HG03064 (cell line): Measurements from ENCODE around the gene XIRP2.
"Not testable (repeated sequence)": the region's sequence is repeated elsewhere in the genome, so short reads cannot be mapped to it uniquely, and the experiment has no call there.

Experiments
- ATAC-seq: cut with Tn5 transposase; IDR thresholded peaks from one replicate; pipeline ENCODE4 v1.9.1; 2021; ENCODE audit warnings: low read depth; ENCODE audit not compliant: unreplicated experiment

XIRP2 gene

DNA sequence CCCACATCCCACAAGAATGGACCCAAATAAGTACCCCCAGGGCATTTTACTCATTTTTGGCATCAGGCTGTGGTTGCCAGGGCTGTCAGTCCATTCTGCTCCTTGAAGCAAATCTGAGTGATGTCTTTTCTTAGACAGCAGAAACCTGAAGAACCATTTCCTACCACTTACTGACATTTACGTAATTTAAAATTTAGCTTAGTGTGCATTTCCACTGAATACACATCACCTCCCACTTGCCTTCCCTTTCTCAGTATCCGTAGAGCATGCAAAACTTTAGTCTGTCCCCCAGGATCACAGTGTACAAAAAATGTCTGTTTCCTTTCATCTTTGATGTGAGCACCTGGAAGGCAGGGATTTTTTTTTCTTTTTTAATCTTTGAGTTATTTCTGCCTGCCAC is 130.3 kb downstream of the XIRP2 start:
- no peak for ATAC-seq

DNA sequence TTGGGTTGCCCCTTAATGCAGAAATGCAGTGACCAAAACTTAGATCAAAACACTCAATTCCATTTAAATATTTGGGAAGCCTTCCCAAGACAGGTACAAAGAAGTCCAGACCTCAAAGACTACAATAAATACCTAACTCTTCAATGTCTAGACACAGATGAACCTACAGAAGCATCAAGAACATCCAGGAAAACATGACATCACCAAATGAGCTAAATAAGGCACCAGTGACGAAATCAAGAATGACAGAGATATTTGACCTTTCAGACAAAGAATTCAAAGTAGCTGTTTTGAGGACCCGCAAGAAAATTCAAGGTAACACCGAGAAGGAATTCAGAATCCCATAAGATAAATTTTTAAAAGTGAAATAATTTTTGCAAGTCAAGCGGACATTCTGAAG is 140.2 kb downstream of the XIRP2 start:
- no peak for ATAC-seq

DNA sequence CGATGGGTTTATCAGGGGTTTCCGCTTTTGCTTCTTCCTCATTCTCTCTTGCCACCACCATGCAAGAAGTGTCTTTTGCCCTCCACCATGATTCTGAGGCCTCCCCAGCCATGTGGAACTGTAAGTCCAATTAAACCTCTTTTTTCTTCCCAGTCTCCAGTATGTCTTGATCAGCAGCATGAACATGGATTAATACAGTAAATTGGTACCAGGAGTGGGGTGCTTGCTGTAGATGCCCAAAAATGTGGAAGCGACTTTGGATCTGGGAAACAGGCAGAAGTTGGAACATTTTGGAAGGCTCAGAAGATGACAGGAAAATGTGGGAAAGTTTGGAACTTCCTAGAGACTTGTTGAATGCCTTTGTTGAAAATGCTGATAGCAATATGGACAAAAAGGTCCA is 146.7 kb downstream of the XIRP2 start:
- not testable (repeated sequence) for ATAC-seq

DNA sequence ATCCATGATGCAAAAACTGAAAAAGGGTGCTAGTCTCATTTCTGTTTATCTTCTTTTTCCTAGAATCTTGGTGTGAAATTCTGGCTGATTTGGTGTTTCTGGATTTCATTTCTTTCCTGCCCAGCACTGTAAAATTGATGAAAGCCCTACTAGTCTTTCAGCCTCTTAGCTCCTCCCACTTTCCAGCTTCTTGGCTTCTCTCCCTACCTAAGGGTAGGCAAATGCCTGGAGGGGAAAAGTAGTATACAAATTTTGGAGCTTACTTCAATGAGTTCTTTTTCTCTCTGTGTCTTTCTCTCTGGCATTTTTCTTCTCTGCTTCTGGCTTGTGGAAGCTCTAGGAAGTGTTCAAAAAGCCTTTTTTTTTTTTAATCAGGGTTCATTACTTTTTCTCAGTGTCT is 160.5 kb downstream of the XIRP2 start:
- ATAC-seq: no peak

DNA sequence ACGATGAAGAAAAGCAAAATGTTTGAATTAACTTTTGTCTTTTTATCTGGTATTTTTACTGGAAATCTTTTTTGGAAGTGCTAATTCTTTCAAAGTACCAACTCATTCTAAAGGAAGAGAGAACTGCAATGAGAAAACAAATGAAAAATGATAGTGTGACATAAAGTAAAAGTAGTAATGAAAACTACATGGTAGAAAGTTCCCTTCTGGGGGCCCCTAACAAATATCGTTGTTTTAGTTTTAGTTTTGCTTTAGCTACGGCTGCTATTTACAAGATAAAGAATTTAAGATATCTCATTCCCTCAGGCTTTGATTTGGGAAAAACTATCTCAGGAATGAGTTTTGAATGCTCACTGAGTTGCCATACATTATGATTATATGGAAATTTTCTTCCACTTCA is 161.4 kb downstream of the XIRP2 start:
- ATAC-seq: no peak

DNA sequence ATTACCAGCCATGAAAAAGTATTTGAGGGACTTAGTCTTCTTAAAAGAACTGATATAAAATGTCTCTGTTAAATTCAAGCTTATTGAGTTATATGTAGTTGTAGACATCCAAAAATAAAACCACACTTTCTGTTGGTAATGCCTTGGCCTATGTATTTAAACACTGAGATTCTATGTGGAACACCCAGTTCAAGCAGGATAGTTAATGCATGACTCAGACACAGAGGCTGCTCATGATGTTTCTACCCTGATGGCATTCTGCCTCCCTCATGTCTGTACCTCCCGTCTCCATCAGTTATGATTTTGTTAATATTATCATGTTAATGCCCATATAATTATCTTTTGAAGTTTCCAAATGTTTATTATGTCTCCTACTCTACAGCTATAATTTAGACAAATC is 164.5 kb downstream of the XIRP2 start:
- ATAC-seq: no peak

DNA sequence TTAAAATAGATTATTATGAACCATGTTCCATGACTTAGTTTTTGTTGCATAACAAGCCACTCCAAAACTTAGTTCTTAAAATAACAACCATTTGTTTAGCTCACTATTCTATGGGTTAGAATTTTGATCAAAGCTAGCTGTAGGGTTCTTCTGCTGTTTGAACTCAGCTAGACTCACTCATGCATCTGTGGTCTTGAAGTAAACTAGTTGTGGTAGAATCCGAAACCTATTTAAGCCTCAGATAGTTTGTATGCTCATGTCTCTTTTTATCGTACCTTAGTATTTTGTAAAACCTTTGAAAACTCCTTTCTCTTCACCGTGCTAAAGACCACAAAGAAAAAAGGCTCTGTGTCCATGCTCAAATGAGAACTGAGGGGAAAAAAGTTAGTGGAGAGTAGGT is 166.6 kb downstream of the XIRP2 start:
- no peak for ATAC-seq

DNA sequence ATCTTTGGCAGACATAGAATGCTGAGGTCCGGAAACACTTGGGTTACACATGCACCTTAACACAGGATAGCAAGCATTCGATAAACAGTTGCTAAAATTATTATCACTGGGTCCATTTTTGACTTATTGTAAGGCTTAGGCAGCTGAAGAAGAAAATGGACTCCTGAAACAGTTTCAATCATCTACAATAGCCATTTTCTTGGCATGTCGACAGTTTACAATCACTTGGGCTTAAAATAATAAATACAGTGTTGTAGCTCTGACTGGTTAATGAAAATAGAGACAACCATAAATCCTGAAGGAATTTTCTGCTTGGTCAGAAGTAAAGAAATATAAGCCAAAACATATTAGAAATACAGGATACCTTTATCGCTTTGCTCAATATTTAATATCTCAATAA is 169.2 kb downstream of the XIRP2 start:
- no peak for ATAC-seq

DNA sequence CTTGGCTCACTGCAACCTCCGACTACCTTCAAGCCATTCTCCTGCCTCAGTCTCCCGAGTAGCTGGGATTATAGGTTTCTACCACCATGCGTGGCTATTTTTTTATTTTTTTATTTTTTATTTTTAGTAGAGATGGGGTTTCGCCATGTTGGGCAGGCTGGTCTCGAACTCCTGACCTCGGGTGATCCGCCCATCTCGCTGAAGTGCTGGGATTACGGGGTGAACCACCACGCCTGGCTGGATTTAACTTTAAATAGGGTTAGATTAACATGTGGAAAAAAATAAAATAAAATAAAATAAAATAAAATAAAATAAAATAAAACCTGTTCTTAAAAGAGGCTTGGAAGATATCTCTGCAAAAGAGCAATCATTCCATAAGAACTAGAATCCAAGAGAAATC is 170.9 kb downstream of the XIRP2 start:
- ATAC-seq: no peak

DNA sequence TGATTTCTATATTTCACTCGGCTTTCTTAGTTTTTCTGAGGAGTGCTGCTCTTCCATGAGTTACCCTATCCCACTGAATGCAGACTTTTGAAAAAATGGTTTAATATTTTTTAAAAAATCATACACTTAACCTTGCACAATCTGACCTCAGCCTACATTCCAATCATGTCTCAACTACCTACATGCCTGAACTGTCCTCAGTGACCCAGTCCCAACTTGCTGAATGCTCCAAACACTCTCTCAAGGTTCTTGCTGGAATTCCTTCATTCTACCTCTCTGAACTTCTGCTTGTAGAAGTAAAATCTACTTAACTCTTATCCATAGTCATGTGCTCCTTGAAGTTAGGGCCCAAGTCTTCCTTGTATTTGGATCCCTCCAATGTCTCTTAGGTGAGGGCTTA is 181.6 kb downstream of the XIRP2 start:
- no peak for ATAC-seq

DNA sequence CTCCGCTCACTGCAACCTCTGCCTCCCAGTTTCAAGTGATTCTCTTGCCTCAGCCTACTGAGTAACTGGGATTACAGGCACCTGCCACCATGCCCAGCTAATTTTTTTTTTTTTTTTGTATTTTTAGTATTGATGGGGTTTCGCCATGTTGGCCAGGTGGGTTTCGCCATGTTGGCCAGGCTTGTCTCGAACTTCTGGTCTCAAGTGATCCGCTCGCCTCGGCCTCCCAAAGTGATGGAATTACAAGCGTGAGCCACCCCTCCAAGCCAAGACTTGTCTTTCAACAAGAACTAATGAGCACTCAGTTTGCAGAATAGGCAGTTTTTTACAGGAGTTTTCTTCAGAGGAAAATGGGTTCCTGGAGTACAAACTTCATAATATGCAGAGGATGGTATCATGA is 187.4 kb downstream of the XIRP2 start:
- ATAC-seq: not testable (repeated sequence)

DNA sequence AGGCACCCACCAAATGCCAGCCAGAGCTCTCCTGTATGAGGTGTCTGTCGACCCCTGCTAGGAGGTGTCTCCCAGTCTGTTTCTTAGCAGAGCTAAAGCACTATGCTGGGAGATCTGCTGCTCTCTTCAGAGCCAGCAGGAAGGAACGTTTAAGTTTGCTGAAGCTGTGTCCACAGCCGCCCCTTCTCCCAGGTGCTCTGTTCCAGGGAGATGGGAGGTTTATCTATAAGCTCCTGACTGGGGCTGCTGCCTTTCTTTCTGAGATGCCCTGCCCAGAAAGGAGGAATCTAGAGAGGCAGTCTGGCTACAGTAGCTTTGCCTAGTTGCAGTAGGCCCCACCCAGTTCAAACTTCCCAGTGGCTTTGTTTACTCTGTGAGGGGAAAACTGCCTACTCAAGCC is 210.7 kb downstream of the XIRP2 start:
- ATAC-seq: not testable (repeated sequence)

DNA sequence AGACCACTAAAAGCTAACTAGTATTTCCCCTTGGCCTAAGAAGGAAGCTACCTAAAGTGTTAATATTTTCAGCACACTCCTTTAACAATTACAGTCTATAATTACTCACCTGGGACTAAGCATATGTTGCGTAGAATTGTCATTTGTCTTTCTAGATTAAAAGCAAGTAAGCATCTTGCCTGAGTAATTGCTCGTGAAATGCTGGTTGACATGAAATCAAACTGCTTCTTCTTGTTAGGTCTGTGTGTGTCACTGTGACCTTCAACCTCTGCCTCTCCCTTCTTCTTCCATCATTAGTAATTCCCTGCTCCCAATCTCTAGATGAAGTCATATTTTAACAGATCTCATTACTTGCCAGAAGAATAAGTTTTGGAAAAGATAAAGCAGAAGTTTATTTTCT is 212.2 kb downstream of the XIRP2 start:
- ATAC-seq: no peak

DNA sequence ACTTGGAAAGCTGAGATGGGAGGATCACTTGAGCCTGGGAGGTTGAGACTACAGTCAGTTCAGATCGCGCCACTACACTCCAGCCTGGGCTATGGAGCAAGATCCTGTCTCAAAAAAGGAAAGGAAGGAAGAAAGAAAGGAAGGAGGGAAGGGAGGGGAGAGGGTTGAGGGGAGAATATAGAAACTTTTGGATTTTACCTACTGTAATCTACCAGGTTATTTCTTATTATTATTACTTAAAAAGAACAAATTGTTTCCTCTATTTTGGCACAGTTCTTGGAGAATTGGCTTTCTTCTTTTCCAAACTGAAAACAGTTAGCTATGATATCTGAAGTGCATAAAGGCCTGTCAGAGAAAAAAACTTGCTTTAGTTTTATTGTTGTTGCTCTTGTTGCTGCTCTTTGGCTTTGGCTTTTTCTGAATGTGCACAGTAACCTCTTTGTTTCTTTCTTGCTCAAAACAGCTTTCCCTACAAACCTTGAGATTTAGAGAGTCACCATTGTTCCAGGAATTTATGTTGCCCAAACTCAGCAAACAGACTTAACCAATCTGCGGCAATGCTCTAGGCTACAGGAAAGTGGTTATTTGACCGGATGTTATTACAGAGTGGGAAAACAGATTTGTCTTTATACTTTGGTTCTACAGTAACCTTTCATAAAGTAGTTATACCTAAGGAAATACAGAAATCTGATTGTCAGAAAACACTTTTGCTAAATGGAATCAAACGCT is 214.9 kb downstream of the XIRP2 start:
- ATAC-seq: no peak

DNA sequence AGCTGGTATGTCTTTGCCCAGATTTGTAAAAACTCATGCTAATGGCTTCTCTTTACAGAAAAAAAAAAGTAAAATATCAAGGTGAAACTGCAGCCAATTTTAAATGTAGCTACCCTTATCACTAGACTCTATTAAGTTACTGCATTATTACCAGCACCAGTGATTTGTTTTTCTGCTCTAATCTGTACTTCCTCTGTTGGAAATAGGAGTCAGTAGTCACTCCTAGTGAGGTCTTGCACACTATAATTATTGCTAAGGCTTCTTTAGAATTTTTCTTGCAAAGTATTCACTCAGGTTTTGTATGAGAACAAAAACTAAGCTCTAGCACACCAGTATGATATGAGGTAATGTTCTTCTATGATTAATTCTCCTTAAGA is 215.5 kb downstream of the XIRP2 start:
- no peak for ATAC-seq

DNA sequence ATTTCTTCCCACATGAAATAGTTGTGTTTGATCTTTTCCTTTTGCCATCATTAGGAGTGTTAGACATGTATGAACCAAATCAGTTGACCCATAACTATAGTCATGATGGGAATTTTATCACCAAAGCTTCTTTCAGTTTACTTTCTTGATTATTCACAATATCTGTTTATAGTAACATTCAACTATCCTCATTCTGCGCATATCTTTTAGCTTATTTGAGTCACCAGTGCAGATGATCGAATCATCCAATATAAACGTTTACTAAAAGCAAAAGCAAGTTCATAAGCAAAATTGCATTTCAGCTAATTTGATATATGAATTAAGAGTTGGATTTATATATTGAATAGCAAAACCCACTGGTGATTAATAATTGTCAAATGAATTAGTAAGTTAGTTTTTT is 216.4 kb downstream of the XIRP2 start:
- no peak for ATAC-seq

DNA sequence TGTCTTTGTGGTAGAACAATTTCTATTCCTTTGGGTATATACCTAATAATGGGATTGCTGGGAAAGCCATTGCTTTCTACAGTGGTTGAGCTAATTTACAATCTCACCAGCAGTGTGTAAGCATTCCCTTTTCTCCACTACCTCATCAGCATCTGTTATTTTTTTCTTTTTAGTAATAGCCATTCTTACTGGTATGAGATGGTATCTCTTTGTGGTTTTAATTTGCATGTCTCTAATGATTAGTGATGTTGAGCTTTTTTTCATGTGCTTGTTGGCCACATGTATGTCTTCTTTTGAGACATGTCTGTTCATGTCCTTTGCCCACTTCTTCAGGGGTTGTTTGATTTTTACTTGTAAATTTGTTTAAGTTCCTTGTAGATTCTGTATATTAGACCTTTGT is 221.4 kb downstream of the XIRP2 start:
- not testable (repeated sequence) for ATAC-seq

DNA sequence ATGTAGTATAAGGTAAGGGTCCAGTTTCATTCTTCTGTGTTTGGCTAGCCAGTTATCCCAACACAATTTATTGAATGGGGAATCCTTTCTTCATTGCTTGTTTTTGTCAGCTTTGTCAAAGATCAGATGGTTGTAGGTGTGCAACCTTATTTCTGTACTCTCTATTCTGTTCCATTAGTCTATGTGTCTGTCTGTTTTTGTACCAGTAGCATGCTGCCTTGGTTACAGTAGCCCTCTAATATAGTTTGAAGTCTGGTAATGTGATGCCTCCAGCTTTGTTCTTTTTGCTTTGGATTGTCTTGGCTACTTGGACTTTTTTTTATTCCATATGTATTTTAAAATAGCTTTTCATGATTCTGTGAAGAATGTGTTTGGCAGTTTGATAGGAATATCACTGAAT is 222.1 kb downstream of the XIRP2 start:
- ATAC-seq: no peak

DNA sequence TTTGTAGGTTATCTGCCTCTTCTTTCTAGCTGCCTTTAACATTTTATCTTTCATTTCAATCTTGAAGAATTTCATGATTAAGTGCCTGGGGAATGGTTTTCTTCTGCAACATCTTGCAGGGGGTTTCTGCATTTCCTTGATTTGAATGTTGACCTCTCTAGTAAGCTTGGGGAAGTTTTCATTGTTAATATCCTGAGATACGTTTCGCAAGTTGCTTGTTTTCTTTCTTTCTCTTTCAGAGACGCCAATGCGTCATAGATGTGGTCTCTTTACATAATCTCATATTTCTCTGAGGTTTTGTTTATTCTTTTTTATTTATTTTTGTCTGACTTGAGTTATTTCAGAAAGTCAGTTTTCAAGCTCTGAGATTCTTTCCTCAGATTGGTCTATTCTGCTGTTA is 225.7 kb downstream of the XIRP2 start:
- ATAC-seq: no peak

DNA sequence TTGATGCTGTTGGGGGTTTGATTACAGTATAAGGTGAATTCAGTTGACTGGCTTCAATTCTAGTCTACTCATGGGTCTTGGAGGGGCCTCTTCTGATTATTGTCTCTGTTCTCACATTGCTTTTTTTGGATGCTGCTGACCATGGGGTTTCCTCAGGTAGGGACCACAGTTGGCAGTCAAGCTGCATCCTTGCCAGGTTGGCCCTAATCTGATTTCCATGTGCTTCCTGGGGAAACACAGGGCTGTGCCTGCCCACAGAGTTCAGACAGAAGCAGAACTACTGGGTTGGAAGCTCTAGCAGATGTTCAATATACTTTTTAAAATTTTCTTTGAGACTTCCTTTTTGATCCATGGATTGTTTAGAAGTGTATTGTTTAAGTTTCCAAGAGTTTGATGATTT is 227.3 kb downstream of the XIRP2 start:
- no peak for ATAC-seq

DNA sequence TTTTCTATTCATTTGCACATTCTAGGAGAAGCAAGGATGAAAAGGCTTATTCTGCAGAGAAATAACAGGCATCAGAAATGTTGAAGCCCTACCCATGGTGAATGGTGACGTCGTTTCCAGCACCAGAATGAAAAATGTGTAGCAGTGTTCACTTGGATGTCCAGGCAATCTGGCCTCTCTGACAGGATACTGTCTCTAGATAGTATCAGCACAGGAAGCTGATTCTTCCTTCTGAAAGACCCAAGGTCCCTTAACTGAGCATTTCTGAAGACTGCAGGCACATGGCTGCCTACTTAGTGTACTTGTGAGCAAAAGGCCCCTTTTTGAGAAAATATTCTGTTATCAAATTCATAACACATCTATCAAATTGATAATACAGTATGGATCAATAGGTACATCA is 234.1 kb downstream of the XIRP2 start:
- no peak for ATAC-seq

DNA sequence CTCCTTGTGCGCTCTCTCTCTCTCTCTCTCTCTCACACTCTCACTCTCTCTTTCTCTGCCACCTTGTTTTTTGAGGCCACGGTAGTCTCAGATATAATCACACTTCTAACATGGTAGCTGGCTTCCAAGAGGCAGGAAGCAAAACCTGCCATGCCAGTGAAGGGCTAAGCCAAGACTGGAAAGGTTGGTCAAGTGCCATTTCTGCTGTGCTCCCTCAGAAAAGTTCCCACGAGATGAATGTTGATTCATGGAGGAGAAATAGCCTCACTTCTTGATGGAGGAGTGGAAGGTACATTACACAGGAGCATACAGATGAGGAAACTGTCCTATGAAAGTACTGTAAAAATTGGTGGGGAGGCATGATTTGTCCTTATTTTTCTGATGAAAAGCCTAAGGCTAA is 237.9 kb downstream of the XIRP2 start:
- no peak for ATAC-seq

DNA sequence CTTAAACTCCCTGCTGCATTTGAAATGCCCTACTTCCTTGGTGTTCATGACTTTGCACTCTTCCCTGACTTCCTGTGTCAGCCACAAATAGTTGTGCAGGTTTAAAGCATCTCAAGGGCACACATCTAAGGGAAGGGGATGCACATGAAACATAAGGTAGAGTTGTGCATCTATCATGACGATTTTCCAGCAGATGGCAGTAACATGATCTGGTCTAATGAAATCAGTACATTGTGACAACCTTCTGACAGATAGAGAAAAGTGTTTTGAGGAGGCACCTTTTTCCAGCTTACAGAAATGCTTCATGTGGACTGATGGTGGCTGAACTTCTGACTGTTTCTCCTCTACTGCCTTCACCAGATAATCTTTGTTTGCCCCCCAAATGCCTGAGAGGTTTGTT is 238.9 kb downstream of the XIRP2 start:
- no peak for ATAC-seq
